GM12891 (cell line): Measurements from ENCODE around the gene B3GNT9.

Source experiments
- POLR2A ChIP-seq: IDR thresholded peaks from 2 replicates; pipeline ENCODE4 v1.6.1; 2011; ENCODE audit warnings: low read depth, low read length, control low read depth
- POLR2AphosphoS5 ChIP-seq: IDR thresholded peaks from 2 replicates; pipeline ENCODE4 v1.6.1; 2011; ENCODE audit warnings: low read depth, low read length, control low read depth
- TAF1 ChIP-seq: IDR thresholded peaks from 2 replicates; pipeline ENCODE4 v1.6.1; 2011; ENCODE audit warnings: low read depth, low read length, control low read depth

DNA sequence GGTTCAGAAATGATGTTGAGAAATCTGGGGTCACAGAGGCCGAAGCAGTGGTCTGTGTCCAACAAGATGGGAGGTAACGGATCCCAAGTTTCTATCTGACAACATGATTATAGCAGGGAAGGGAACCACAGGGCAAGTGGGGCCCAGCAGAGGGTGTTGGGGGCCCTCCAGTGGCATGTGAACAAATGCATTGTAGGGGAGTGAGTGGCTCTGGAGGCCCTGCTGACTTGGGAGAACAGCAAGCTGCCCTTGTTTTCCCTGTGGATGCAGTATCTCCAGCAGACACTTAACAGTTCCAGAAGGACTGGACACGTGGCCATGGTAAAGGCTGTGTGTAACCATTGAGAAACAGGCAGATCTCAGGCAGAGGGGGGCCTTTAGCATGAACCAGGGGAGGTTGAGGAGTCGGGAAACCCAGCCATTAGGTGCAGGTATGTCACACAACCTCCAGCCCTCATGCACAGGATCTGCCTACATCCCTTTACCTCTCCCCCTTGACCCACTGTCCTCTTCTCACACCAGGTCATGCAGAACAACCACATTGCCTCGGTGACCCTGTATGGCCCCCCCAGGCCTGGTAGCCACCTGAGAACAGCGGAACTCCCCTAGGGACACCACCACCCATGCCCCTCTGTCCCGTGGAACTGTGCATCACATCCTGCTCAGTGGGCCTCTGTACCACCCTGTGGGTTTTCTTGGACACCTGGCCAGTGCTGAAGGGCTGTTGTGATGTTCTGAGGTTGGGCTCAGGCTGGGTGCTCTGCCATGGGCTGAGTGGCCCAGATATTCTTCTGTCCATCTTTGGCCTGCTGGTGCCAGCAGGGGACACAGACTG is 4.1 kb downstream of the B3GNT9 start:
- TF ChIP-seq POLR2A (no peak), POLR2AphosphoS5 (no peak), TAF1 (no peak)
